ENCODE measurements around the gene DTX2.
"Not testable (repeated sequence)": the region's sequence is repeated elsewhere in the genome, so short reads cannot be mapped to it uniquely, and the experiment has no call there.

The DTX2 gene

DNA sequence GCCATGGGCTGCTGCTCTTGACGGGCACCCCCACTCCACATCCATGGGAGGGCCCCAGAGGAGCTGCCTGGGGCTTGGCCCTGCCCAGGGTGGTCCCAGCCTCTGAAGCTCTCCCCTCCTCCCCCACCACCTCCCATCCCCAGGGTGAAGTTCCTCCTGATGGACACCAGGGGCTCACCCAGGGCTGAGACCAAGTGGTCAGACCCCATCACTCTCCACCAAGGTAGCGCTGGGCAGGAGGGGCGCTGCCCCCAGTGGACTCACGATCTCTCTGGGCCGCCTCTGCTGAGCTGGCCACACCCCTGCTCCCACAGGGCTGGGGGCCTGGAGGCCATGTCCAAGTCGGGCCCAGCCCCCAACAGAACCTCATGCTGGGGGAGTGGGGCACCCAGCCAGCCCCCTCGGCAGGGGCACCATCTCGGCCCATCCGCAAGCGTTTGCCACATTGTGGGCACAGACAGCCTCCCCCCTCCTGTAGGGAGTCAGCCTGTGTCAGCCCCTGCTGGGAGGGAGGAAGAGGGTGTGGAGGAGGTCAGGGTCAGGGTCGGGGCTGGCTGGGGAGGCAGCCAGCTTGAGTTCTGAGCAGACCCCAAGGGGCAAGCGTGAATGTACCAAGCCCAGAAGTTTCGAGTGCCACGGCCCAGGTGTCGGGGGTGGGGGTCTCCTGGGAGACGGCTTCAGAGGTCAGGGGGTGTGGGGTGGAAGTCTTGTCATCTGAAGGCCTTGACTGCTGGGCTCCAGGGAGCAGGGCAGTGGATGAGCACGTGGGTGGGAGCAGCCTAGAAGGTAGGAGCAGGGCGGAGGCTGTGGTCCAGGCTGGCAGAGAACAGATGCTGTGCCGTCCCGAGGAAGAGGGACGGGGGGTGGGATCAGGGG is 51.7 kb downstream of the DTX2 start:
- DNase-seq (ENCODE audit: low spot score), result peak; percentile 25

- DNase-seq (ENCODE audit: low spot score), result no peak
Measured at GRCh38 chr7:76513817-76514799, 52.6 kb downstream of the DTX2 start.

DNA sequence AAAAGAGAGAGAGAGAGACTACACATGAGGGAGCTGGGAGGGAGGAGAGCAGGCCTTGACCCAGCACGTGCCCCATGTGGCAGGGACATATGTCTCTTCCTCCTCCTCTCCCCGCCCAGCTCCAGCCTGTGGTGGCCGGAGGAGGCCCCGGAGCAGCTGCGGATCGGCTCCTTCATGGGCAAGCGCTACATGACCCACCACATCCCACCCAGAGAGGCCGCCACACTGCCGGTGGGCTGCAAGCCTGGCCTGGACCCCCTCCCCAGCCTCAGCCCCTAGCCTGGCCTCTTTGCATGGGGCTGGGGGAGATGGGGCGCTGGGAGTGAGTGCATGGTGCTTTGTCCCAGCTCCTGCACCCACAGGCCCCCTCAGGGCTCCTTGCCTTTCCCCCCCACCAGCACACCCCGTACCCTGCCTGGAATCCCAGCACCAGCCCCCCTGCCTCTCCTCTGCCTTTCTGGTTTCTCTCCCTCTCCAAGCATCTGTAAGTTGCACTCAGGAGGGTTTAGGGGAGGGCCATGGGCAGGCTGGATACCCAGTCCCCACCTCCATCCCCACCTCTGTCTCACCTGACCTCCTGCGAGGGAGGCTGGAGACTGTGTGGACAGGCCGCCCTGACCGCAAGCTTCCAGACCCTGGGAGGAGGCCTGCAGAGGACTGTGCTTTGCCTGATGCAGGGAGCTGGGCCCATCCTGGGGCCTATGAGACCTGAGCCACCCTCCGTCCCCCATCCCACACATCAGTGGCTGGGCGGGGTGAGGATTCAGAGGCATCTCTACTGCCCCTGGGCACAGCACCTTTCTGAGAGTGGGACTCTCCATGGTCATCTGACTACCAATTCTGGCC is 53.6 kb downstream of the DTX2 start:
- DNase-seq (ENCODE audit: low spot score), result no peak

DNA sequence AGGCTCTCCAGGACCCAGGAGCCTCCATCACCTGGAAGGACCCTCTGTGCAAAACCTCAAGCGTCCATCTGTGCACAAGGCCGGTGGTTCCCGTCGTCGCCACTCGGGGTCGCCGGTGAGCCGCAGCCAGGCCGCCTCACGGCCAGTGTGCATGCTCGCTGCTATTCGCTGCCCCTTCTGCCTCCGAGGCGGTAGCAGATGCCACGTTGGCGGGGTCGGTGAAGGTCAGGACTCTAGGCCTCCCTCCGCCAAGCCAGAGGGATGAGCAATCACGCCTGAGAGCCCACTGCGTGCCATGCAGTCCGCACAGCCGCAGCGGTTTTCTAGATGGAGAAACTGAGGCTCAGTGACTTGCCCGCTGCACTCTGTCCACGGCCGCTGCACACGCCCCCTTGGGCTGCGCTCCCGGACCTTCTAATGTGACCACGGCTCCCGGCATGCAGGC is 54.5 kb downstream of the DTX2 start:
- DNase-seq (ENCODE audit: low spot score), result peak; percentile 61

GRCh38 chr7:76516932-76517331 is 55.4 kb downstream of the DTX2 start:
- DNase-seq (ENCODE audit: low spot score), result not testable (repeated sequence)

DNA sequence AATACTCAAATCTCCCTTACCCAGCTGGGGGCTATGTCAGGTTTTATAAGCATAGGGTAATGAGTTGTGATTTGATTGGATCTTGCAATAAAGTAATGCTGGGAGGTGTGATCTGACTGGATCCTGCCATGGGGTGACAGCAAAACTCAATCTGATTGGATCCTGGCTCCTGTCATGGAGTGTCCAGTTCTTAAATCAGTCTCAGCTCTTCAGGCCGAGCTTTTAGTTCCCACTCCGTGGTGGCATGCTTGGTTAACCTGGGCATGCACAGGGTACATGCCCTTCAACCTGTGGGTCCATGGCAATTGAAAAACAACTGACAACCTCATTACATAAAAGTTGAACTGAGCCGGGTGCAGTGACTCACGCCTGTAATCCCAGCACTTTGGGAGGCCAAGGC is 64.7 kb downstream of the DTX2 start:
- DNase-seq (ENCODE audit: low spot score), result not testable (repeated sequence)

DNA sequence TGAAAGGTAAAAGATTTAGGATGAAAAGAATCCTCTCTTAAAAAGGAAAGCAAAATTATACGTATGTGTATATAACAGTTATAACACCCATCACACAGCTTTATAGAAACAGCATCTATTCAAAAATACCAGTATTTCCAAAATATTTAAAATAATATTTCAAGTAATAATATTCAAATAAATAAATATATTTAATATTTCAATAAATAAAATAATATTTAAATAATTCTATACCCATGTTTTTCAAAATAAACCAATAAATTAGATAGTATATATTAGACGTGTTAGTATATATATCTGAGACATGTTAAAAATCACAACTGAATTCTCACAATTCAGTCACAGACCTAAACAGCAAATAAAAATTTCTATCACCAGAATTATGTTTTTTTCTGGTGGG is 70.1 kb downstream of the DTX2 start:
- not testable (repeated sequence) for DNase-seq (ENCODE audit: low spot score)

GRCh38 chr7:76543197-76543596 is 81.7 kb downstream of the DTX2 start, which contains the start of gene SPDYE16:
Gene SPDYE16 (minus strand): TSS chr7:76543297. CDS start chr7:76541459, 1,838 bp downstream.
- not testable (repeated sequence) for DNase-seq (ENCODE audit: low spot score)

GRCh38 chr7:76549025-76549854 is 87.7 kb downstream of the DTX2 start:
- DNase-seq (ENCODE audit: low spot score), result peak; percentile 66

GRCh38 chr7:76549855-76550248 is 88.3 kb downstream of the DTX2 start:
- not testable (repeated sequence) for DNase-seq (ENCODE audit: low spot score)

GRCh38 chr7:76551992-76552391 is 90.5 kb downstream of the DTX2 start:
- DNase-seq (ENCODE audit: low spot score), result not testable (repeated sequence)

Data from COLO829 (cell line).